NT2/D1 (cell line): ENCODE measurements around the gene FAM193A.

Experiments
- DNase-seq: peaks from one replicate; pipeline ENCODE4 v3.0.0-alpha.2; 2011; ENCODE audit warnings: low read depth, low spot score
- H3K27me3 ChIP-seq: 2 replicates; pipeline ENCODE4 v1.6.0; 2011; ENCODE audit warnings: mild to moderate bottlenecking; ENCODE audit not compliant: insufficient read length, insufficient read depth
- H3K36me3 ChIP-seq: 2 replicates; pipeline ENCODE4 v1.6.1; 2011; ENCODE audit warnings: mild to moderate bottlenecking, low read length, mixed read lengths; ENCODE audit not compliant: insufficient read depth, insufficient read length
- H3K4me1 ChIP-seq: 2 replicates; pipeline ENCODE4 v1.5.1; 2011; ENCODE audit not compliant: insufficient read depth, insufficient read length
- H3K4me3 ChIP-seq: 2 replicates; pipeline ENCODE4 v1.5.1; 2011; ENCODE audit warnings: low read depth; ENCODE audit not compliant: insufficient read length
- H3K9ac ChIP-seq: 2 replicates; pipeline ENCODE4 v1.6.0; 2011; ENCODE audit warnings: low read depth; ENCODE audit not compliant: insufficient read length
- H3K9me3 ChIP-seq: 2 replicates; pipeline ENCODE4 v1.5.1; 2011; ENCODE audit warnings: mild to moderate bottlenecking, low read length; ENCODE audit not compliant: insufficient read depth
- SUZ12 ChIP-seq: IDR thresholded peaks from 2 replicates; pipeline ENCODE4 v1.6.1; 2011; ENCODE audit not compliant: insufficient read length, insufficient read depth; ENCODE audit errors: extremely low read depth
- YY1 ChIP-seq: IDR thresholded peaks from 2 replicates; pipeline ENCODE4 v1.6.1; 2011; ENCODE audit not compliant: insufficient read length, insufficient read depth
- ZNF274 ChIP-seq: IDR thresholded peaks from 2 replicates; pipeline ENCODE4 v1.6.1; 2011; ENCODE audit warnings: mild to moderate bottlenecking, low read depth, low read length

The FAM193A gene

DNA sequence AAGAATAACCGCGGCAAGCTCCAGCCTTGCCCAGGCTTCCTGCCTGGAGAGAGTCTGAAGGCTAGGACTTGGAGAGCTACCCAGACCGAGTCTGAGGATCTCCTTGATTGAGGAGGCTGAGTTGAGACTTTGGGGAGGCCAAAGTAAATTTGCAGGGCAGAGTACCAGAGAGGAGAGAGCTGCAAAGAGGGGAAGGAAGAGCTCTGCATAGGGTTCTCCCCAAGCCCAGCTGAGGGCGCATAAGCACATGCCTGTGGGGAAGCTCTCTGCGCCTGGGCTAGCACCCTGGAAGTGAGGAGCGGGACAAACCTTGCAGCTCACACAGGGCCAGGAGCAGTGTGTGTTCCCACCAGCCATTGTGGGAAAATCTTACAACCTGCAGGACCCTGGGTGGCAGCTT lies 56.1 kb downstream of the FAM193A start:
- DNase-seq: no peak
- Histone ChIP-seq H3K4me3 (no peak overlapping the region), H3K4me1 (peaks cover 2% of the 10 kb centered on the region), H3K9me3 (no peaks in the 10 kb centered on the region), H3K9ac (no peak overlapping the region), H3K27me3 (no peaks in the 10 kb centered on the region), H3K36me3 (peaks cover 12% of the 10 kb centered on the region)
- TF ChIP-seq YY1: no peak

GRCh38 chr4:2593003-2593402 lies 56.6 kb downstream of the FAM193A start:
- Histone ChIP-seq H3K4me3 (no peak overlapping the region), H3K9ac (no peak overlapping the region), H3K4me1 (peaks cover 2% of the 10 kb centered on the region), H3K9me3 (no peaks in the 10 kb centered on the region), H3K36me3 (peaks cover 12% of the 10 kb centered on the region), H3K27me3 (no peaks in the 10 kb centered on the region)
- TF ChIP-seq SUZ12 (no peak), ZNF274 (no peak), YY1 (no peak)
- no peak for DNase-seq

GRCh38 chr4:2595436-2595835 lies 59.0 kb downstream of the FAM193A start:
- no peak overlapping the region for H3K4me3 ChIP-seq
- DNase-seq: no peak
- H3K9ac ChIP-seq: no peak overlapping the region
- TF ChIP-seq SUZ12 (no peak), YY1 (no peak), ZNF274 (no peak)
- no peaks in the 10 kb centered on the region for H3K27me3 ChIP-seq
- H3K4me1 ChIP-seq: peaks cover 2% of the 10 kb centered on the region
- H3K36me3 ChIP-seq: peaks cover 31% of the 10 kb centered on the region
- H3K9me3 ChIP-seq: no peaks in the 10 kb centered on the region

- peaks cover 2% of the 10 kb centered on the region for H3K4me1 ChIP-seq
- H3K27me3 ChIP-seq: no peaks in the 10 kb centered on the region
- H3K4me3 ChIP-seq: no peak overlapping the region
- no peak overlapping the region for H3K9ac ChIP-seq
- no peaks in the 10 kb centered on the region for H3K9me3 ChIP-seq
- DNase-seq: no peak
- peaks cover 36% of the 10 kb centered on the region for H3K36me3 ChIP-seq
- TF ChIP-seq YY1 (no peak), ZNF274 (no peak), SUZ12 (no peak)
Measured at GRCh38 chr4:2595952-2596552, 59.6 kb downstream of the FAM193A start.

DNA sequence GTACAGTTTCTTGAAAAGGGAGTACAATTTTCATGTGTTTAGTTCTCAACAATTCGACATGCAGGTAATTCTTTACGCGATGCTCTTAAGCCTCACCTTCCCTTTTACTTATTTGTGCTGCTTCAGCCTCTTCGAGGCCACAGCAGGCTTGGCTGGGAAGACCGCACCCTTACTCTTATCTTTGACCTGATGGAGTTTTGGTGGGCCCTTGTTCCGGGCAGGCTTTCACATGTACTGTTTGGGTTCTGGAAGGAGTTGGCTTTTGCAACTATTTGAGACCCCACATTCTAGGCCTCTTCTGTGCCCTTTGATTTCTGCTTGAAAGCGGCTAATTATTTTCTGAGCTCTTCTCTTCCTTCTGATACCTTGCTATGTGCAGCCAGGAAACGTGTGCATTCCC lies 60.2 kb downstream of the FAM193A start:
- Histone ChIP-seq H3K36me3 (peaks cover 39% of the 10 kb centered on the region), H3K9ac (no peak overlapping the region), H3K4me3 (no peak overlapping the region), H3K27me3 (no peaks in the 10 kb centered on the region), H3K4me1 (no peaks in the 10 kb centered on the region), H3K9me3 (no peaks in the 10 kb centered on the region)
- no peak for DNase-seq
- TF ChIP-seq SUZ12: no peak
- no peak for TF ChIP-seq YY1
- no peak for TF ChIP-seq ZNF274

GRCh38 chr4:2598511-2599303 lies 62.3 kb downstream of the FAM193A start:
- H3K36me3 ChIP-seq: peaks cover 39% of the 10 kb centered on the region
- no peak for DNase-seq
- no peaks in the 10 kb centered on the region for H3K4me1 ChIP-seq
- no peaks in the 10 kb centered on the region for H3K27me3 ChIP-seq
- H3K4me3 ChIP-seq: no peak overlapping the region
- no peak overlapping the region for H3K9ac ChIP-seq
- H3K9me3 ChIP-seq: no peaks in the 10 kb centered on the region
- TF ChIP-seq SUZ12: no peak
- TF ChIP-seq YY1: no peak
- TF ChIP-seq ZNF274: no peak

DNA sequence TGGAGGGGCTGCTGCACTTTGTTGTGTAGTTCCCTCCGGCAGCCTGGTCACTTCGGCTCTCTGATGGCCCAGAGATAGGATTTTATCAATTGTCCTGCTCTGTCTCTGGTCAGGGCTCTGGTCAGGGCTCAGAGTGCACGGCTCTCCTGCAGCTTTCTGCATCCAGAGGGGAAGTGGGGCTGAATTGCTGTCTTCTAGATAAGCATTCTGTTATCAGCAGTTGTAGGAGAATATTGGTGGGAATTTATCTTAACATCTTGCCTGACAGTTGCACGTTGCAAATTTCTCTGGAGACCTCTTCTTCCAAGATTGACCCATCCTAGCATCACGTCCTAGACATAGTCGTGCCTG lies 62.8 kb downstream of the FAM193A start:
- Histone ChIP-seq H3K27me3 (no peaks in the 10 kb centered on the region), H3K4me3 (no peak overlapping the region), H3K4me1 (no peaks in the 10 kb centered on the region), H3K36me3 (peaks cover 39% of the 10 kb centered on the region), H3K9me3 (no peaks in the 10 kb centered on the region), H3K9ac (no peak overlapping the region)
- TF ChIP-seq ZNF274: no peak
- no peak for TF ChIP-seq SUZ12
- no peak for TF ChIP-seq YY1
- no peak for DNase-seq
